Fibroblast of the conjunctiva (primary cell): Measurements from ENCODE around the gene IL17A.

Source experiments
- DNase-seq: peaks from one replicate; pipeline ENCODE4 v3.0.0-alpha.2; 2010; ENCODE audit warnings: low read depth

The IL17A gene

GRCh38 chr6:52186075-52186474 lies at the start of gene IL17A:
Gene IL17A, plus strand, starts transcription at chr6:52186375. Its CDS starts 57 bp downstream, at chr6:52186432.
- no peak for DNase-seq

- DNase-seq, result no peak
Observed at GRCh38 chr6:52136934-52137467, 49.2 kb upstream of the IL17A start.

DNA sequence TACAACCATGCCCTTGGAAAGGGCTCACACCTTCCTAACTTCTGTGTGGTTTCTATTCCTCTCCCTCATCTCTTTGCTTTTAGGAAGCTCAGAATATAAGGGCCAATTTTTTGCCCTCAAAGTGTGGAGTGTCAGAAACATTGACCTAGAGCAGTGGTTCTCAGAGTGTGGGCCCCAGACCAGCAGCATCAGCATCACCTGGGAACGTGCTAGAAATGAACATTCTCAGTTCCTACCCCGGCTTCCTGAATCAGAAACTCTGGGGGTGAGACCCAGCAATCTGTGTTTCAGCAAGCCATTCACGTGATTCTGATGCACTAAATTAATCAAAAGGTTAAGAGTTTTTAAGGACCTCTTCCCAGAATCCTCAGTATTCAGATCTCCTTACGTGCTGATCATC lies 47.9 kb upstream of the IL17A start:
- DNase-seq, result no peak

DNA sequence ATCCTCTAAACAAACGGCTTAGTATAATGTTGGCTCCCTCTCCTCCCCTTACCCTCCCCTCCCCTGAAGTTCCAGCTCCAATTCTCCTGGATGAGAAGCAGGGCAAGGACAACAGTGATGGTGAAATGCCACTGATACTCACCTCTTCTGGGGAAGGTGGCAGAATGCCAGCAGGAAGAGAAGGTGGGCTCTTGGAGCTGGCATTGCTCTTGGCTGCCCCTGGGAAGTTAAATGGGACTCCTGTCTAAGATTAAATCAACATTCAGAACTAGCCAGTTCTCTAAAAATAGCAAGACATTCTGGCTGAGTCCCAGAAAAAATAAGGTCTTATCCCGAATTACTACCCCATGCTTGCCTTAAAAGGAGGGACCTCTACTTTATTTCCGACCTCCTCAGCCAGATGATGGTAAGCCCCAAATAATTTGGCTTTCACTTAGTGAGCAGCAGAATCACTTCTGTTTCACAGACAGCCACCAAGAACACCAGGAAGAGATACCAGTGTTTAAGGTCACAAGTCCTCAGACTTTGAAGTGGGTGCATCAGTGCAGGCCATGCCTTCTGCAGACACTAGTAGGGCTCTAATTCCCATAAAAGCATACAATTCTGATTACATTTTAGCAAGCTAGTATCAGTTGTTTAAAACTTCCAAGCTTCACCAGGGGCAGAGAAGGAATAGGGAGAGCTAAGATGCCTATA lies 46.0 kb upstream of the IL17A start:
- no peak for DNase-seq

DNA sequence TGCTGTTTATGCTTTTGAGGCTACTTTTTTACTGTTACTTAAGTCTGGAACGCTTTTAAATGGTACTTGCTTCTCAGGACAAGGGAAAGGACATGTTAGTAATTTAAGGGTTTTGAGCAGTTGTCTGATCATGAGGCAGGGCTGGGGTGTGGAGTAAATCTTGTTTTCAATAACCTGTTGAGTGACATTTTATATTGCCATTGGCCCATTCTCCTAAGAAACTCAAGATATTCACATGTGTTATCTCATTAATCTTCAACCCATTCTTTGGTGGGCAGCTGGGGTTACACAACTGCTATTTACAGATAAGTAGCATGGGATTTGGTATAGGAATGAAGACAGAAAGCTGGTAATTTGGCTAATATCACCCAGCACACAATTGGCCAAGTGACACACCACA lies 44.6 kb upstream of the IL17A start:
- no peak for DNase-seq

- DNase-seq, result no peak
Observed at GRCh38 chr6:52142556-52142955, 43.6 kb upstream of the IL17A start.

GRCh38 chr6:52143551-52143950 lies 42.6 kb upstream of the IL17A start:
- no peak for DNase-seq

- no peak for DNase-seq
Observed at GRCh38 chr6:52144196-52145076, 41.7 kb upstream of the IL17A start.

DNA sequence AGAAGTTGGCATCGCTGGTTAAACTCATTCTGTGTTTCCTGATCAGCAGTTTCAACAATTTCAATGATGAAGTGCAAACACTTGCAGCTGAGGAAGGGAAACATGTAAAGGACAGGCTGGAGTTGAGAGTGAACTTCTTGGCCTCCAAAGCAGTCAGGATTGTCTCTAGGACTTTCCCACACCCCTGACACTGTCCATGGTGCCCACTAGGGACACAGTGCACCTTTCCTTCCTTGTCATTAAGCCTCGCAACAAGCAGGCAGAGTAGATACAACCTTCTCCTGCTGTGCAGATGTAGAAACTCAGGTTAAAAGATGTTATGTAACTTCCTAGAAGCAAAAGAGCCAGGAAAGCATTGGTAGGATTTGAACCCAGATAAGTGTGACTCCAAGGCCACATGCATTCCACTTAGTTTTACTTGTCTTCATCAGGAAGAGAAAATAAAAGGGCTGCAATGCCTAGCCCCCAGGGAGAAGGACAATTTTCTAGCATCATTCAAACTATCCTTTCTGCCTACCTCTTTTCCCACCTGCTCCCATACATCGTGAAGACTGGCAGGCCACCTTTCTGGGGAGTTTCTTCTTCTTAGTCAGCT lies 39.2 kb upstream of the IL17A start:
- DNase-seq, result no peak

- DNase-seq, result no peak
Observed at GRCh38 chr6:52149076-52149475, 37.1 kb upstream of the IL17A start.

DNA sequence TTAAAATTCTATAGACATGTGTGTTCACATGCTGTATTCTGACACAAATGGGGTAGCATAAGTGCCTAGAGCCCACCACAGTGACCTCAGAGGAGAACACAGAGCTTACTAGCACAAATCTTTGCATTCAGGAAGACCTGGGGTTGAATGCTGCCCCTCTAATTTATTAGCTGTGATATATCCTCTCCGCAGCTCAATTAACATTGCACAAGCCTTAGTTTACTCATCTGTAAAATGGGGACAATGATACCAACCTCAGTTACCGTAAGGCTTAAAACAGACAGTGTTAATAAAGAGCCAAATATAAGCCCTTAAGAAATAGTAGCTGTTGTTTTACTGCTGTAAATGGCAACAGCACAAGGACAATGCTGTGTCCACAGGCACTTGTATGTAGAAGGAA lies 36.2 kb upstream of the IL17A start:
- no peak for DNase-seq

- no peak for DNase-seq
Observed at GRCh38 chr6:52152070-52152423, 34.1 kb upstream of the IL17A start.

- DNase-seq, result no peak
Observed at GRCh38 chr6:52152711-52153160, 33.4 kb upstream of the IL17A start.

DNA sequence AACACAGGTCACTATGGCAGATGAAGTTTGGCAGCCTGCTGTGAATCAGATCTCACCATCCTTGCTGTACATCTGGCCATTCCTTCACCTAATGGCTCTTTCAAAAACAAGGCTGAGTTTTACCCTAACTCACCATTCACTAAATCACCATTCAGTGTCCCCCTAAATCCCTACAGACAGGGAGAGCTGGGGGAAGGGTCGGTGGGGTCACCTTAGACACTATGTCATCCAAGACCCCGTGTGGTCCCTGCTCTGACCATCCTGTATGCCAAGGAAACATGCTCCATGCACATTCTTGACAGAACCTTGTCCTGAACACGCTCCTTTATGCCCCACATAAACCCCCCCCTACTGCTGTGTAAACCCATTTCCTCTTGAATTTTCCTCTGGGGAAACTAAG lies 31.8 kb upstream of the IL17A start:
- no peak for DNase-seq

DNA sequence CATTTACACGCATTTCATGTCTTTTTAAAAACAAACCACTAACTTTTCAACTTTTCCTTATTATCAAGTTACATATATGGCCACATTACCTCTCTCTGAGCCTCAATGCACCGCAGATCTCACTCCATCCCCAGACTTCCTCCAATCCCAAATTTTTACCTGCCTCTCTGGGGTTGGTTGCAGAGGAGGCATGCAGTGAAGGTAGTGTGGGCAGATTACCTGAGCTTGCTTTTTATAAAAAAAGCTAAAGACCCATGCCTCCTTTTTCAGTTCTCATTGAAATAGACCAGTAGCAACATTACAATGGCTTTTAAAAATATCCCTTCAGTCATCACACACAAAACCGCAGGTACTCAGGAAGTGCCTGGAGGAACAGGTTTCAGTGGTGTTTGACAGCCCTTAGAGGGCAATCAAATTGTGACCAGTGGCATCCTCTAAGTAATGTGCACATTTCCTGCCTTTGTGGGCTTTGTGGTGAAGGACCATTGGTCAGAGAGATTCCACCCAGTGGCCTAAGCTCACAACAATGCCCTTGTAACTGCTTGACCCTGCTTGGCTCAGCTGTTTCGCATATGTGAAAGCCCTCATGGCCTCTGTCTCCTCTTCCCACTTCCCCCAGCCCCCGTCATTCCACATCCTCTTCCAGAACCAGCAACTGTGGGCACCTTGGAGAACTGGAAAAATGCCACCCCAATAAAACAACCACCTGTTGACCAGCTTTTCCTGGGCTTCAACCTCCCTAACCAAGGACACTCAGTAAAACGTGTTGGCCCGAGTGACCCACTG lies 30.2 kb upstream of the IL17A start:
- DNase-seq, result no peak

GRCh38 chr6:52157301-52157941 lies 28.8 kb upstream of the IL17A start:
- DNase-seq, result no peak

DNA sequence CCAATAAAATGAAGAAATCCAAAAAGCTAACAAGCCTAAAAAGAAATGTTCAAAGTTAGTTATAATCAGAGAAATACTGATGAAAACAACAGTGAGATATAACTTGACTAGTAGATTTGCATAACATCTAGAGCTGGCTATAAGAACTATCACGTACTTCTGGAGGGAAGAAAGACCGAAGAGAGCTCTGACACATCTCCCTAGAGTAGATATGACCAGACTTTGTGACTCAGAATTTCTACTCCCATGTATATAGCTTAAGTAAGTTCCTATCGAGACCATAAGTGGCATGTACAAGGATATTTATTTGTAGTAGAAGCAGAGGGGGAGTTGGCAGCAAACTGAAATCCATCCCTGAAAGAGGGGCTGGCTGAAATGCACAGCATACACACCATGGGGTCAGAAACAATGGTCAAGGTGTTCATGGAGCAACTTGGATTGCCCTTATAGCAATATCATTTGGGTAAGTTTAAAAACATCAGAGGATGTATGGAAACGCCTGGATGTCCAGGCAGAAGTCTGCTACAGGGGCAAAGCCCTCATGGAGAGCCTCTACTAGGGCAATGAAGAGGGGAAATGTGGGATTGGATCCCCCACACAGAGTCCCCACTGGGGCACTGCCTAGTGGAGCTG lies 25.6 kb upstream of the IL17A start:
- no peak for DNase-seq

DNA sequence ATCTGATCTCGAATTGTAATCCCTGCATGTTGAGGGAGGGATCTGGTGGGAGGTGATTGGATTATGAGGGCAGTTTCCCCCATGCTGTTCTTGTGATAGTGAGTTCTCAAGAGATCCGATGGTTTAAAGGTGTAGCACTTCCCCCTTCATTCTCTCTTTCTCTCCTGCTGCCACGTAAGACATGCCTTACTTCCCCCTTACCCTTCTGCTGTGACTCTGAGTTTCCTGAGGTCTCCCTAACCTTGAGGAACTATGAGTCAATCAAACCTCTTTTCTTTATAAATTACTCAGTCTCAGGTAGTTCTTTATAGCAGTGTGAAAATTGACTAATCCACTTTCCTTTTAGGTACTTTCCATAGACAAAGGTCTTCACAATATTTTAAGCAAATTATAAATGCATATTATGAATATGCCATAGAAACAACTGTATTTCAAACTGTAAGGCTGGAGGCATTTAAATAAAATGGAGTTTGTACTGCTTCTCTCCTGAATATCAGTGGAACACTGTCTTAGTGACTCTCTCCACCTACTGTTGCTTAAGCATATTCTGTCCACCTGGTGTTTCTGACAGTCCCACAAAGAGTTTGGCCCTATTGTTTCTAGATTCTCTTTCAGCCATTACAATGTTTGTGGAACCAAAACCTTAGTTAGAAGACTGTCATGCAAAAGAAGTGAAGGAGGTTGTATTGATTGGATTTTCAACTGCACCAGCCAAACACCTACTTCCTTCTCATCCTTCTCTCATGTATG lies 24.3 kb upstream of the IL17A start:
- no peak for DNase-seq

DNA sequence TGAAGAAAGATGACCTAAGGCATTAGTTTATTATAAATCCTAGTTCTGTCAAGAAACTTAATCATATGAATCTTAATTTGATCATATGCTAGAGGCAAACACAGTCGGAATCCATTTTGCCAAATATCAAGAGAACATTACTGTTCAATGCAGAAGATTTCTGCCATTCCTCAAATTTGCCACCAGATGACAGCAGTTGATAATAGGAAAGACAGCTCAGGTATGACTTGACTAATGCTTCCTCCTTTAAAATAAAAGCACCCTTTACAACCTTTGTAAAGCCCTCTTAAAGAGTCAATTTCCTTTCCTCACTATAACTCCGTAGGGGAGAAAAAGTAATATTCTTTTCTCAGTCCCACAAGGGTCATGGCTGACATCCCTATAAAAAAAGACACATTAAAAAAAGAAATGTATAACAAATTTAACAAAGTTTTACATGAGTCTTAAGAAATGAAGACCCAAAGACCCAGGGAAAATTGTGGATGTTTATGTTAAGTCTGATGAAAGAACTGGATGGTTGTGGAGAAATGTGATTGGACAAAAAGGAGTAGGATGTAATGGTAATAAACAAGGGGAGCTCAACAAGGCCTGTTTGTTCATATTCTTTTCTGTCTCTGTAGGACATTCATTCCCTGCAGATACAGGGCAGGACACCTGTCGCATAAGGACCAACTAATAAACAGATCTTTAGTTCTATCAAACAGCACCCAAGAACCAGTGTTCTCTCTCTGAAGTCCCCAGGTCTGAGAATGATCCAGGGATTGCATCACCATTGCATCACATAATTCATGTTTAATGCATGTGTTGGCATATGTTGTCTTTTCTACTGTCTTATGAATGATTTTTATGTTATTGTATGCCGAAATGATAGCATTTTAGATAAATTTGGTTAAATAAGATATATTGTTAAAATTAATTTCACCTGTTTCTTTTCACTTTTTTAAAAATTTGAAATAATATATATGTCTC lies 23.0 kb upstream of the IL17A start:
- peak; percentile 41 for DNase-seq
